HG03039 (cell line): ENCODE data around the gene PRPF18.

Experiments
- ATAC-seq: cut with Tn5 transposase; IDR thresholded peaks from one replicate; pipeline ENCODE4 v1.9.1; 2021; ENCODE audit warnings: mild to moderate bottlenecking, moderate library complexity; ENCODE audit not compliant: unreplicated experiment

Gene PRPF18

GRCh38 chr10:13637894-13638293 lies 51.1 kb downstream of the PRPF18 start:
- ATAC-seq: no peak

- ATAC-seq: no peak
These were observed 55.5 kb downstream of the PRPF18 start for GRCh38 chr10:13642293-13642692.

- ATAC-seq: no peak
These were observed 56.3 kb downstream of the PRPF18 start for GRCh38 chr10:13643016-13643415.

GRCh38 chr10:13644866-13645265 lies 58.1 kb downstream of the PRPF18 start:
- no peak for ATAC-seq

- ATAC-seq: no peak
These were observed 61.7 kb downstream of the PRPF18 start for GRCh38 chr10:13648425-13648824.

- ATAC-seq: no peak
These were observed 63.2 kb downstream of the PRPF18 start for GRCh38 chr10:13649844-13650520.

- no peak for ATAC-seq
These were observed 64.2 kb downstream of the PRPF18 start for GRCh38 chr10:13650961-13651360.

GRCh38 chr10:13651969-13652720 lies 65.4 kb downstream of the PRPF18 start:
- no peak for ATAC-seq

- no peak for ATAC-seq
These were observed 66.1 kb downstream of the PRPF18 start for GRCh38 chr10:13652860-13653259.

GRCh38 chr10:13654118-13654830 lies 67.5 kb downstream of the PRPF18 start:
- no peak for ATAC-seq

GRCh38 chr10:13654846-13655245 lies 68.1 kb downstream of the PRPF18 start:
- ATAC-seq: no peak

- ATAC-seq: no peak
These were observed 69.8 kb downstream of the PRPF18 start for GRCh38 chr10:13656337-13657100.

GRCh38 chr10:13657101-13657680 lies 70.4 kb downstream of the PRPF18 start:
- ATAC-seq: no peak

GRCh38 chr10:13658264-13658663 lies 71.5 kb downstream of the PRPF18 start:
- no peak for ATAC-seq

GRCh38 chr10:13658871-13659685 lies 72.3 kb downstream of the PRPF18 start:
- ATAC-seq: no peak

GRCh38 chr10:13659887-13660550 lies 73.3 kb downstream of the PRPF18 start:
- ATAC-seq: no peak

GRCh38 chr10:13660551-13660920 lies 73.8 kb downstream of the PRPF18 start:
- no peak for ATAC-seq

GRCh38 chr10:13661256-13661655 lies 74.5 kb downstream of the PRPF18 start:
- ATAC-seq: no peak

- ATAC-seq: no peak
These were observed 78.9 kb downstream of the PRPF18 start for GRCh38 chr10:13665516-13666262.
